ENCODE data around the gene TRAPPC12.
A peak's percentile ranks its signal among the peaks of the same experiment; 100 is the strongest.

Gene TRAPPC12

GRCh38 chr2:3457524-3458395 lies 78.3 kb downstream of the TRAPPC12 start:
- DNase-seq = no peak

- DNase-seq = no peak
Measured at GRCh38 chr2:3458396-3459184, 79.1 kb downstream of the TRAPPC12 start.

DNA sequence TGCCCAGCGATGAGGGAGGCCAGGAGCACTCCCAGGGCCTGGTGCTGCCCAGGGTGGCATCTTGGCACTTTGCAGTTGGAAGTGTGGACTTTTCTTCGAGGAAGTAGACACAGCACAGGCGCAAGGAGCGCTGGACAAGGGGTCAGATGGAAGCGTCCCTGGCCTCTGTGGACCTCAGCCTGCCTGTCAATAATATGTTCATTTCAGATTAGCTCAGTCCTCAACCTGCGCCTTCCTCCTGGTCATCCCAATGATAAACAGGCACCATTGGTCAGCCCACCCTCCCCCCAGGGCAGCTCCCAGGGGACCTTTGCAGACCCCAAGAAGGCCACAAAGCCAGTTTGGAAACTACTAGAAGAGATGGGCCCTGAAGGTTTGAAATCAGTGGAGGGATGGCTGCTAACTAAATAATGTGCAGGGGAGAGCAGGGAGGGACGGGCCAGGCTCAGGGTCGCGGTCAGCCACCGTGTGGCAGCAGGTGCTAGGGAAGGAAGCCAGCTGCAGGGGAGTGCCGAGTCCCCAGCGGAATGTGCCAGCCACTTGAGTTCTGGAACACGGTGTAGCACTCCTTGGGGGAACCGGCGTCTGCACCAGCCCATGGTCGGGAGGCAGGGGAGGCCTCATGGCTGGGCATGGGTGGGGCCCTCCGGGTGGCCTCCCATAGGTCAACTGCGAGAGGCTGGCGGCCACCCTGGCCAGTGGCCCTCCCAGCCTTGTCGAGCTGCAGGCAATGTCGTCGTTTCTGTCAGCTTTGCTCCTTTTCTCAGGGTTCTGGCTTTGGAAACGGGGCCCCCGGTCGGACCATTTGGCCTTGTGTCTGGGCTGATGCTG lies 79.9 kb downstream of the TRAPPC12 start:
- no peak for DNase-seq

DNA sequence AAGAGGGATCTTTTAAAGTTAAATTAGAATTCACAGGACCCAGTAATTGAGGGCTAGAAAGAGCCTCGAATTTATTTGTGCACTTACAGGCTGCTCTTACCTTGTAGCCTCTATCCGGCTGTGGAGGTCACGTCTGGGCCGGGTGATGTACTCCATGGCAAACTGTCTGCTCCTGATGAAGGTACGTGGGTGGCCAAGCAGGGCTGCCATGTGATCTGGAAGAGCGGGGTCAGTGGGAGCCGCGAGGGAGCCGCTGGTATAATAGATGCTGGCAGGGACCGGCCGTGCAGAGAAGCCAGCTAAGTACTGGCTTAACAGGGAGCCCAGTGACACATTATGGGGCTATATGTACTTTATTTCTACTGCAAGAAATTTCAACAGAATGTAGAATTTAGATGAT lies 80.7 kb downstream of the TRAPPC12 start:
- no peak for DNase-seq

- DNase-seq = no peak
Measured at GRCh38 chr2:3460831-3461800, 81.6 kb downstream of the TRAPPC12 start.

- peak; percentile 26 for DNase-seq
Measured at GRCh38 chr2:3461801-3462492, 82.5 kb downstream of the TRAPPC12 start.

GRCh38 chr2:3462493-3463104 lies 83.1 kb downstream of the TRAPPC12 start:
- no peak for DNase-seq

DNA sequence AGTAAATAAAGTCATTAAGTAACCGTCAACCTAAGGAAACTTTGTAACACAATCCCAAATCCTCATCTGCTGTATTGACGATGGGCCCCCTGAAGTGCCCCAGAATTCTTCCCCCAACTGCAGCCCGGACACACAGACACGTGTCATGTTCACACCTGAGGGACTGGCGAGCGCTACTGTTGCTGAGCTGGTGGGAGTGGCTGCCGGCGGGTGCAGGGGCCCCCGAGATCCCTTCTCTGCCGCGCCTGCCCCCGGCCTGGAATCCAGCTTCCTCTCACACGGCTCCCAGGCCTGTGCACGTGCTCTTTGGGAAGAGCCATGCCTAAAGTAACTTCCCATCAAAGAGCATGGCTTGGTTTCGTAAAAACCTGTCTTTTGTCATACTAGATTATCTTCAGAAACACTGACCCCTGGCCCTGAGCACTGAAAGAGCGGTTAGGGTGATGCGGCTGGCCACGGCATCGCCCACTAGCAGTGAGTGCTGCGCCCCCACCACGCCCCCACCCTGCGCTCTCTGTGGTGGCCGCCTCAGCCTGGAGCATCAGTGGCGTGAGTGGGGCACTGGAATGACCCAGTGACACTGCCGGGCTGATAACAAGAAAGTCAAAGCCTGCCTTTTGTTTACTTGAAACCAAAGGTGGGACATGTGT lies 83.8 kb downstream of the TRAPPC12 start:
- no peak for DNase-seq

DNA sequence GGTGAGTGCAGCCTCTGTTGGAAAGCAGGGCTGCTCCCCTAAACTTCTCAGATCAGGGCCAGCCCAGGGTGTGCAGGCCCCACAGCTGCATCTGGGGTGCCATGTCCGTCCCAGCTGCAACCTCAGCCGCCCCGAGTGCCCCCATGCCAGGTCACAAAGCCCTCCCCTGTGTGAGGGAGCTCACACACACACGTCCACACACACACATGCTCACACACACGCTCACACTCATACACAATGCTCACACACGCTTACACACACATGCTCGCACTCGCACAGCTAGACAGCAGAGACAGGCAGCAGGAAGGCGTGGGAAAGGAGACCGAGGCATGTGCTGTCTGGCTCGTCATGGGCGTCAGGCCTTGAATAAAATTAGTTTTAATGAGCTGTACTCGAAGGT lies 84.5 kb downstream of the TRAPPC12 start:
- DNase-seq = no peak

DNA sequence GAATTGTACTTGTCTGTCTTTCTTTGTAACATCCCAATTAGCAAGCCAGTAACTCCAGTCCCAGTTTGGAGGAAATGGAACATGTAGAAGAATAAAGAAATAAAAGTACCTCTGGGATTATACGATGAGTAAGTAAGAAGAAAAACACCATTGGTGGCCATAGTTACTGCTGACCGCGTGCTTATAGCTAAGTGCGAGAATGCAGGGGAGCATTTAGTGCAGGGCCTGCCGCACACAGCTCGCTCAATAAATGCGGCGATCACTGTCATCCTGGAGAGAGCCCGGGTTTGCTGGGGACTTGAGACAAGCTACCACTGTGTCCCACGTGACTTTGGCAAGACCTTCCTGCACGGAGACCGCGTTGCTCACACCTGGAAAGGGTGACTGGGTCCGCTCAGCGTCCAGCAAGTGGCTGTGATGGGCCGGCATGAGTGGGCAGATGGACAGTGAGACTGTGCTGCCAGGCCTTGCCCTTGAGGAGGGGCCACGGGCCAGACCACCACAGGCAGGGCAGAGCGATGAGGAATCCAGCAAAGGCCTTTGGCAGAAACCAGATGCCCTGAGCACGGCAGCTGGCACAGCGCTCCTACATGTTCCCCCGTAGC lies 85.0 kb downstream of the TRAPPC12 start:
- no peak for DNase-seq

GRCh38 chr2:3465328-3465727 lies 85.8 kb downstream of the TRAPPC12 start:
- DNase-seq = no peak

GRCh38 chr2:3465844-3466481 lies 86.5 kb downstream of the TRAPPC12 start:
- no peak for DNase-seq

DNA sequence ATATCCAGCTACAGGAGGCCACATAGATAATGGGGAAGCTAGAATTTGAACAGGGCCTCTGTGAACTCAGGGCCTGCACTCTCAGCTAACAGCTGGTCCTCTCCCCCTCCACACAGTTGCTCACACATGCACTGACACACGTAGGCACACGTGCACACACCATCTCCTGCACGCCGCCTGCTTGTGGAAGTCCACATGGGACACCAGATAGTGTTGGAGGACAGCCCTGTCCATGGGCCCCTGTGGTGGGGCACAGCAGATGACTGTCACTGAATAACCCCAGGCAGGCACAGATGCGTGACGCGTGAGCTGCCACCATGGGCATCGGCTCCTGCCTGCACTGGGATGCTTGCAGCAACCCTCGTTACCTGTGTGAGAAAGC lies 87.0 kb downstream of the TRAPPC12 start:
- no peak for DNase-seq

- DNase-seq = no peak
Measured at GRCh38 chr2:3466966-3467365, 87.5 kb downstream of the TRAPPC12 start.

DNA sequence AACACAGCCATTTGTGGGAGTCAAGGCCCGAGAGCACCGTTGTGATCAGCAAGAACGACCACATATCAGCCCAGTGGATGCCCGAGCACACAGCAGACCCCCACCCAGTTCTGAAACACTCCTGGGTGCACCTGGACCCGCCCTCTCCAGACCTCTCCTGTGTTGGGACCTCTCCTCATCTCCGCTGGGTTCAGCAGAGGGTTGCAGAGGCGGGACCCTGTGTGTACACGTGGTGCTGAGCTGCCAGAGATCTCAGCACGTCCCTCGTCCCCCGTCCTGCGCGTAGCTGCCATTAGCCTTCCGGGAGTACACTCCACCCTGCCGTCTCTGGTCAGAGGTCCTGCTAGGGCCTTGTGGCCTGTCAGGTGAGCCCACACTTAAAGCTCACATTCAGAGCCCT lies 88.2 kb downstream of the TRAPPC12 start:
- no peak for DNase-seq

DNA sequence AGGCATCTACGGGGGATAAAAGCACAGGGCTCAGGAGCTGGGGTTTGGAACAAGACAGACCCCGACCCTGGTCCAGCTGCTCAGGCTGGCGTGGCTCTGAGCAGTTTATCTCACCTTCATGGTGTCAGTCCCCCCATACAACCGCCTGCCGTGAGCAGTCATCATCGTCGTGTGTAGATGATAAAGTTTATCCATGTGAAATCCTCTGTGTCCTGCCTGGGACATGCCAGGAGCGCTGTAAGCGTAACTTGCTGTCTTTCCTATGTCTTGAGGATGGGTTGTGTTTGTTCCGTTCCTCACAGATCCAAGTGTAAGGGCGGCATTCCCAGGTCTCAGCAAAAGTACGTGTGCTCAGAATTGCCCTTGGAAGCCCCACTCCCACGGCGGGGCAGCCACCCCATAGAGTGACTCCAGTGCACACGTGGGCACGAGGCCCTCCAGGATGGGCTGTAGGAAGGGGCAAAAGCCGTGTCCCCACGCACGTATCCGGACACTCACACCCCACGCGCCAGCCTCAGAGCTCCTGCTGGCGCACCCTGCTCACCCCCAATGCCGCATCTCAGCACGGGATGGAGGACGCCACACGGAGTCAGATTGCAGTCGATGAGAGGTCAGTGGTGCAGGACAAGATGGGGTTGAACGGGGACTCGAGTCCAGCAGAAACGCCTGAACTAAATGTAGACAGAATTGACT lies 88.9 kb downstream of the TRAPPC12 start:
- no peak for DNase-seq

DNA sequence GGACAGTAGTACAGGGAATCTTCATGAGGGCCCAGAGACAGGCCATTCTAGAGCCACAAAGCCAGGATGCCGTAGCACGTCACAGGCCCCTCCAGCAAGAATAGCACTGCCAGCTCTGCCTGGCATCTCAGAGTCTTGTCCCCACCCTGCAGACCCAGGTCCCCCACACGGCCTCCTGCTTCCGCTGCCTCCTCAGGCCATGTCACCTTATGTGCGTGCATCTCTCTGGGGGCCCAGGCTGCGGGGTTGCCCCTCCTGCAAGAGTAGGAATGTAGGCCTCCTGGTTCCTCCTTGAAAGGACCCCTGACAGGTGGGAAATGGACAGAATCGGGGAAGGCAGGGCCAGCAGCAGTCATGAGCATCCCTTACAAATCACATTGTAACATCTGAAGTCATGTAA lies 90.0 kb downstream of the TRAPPC12 start:
- no peak for DNase-seq

DNA sequence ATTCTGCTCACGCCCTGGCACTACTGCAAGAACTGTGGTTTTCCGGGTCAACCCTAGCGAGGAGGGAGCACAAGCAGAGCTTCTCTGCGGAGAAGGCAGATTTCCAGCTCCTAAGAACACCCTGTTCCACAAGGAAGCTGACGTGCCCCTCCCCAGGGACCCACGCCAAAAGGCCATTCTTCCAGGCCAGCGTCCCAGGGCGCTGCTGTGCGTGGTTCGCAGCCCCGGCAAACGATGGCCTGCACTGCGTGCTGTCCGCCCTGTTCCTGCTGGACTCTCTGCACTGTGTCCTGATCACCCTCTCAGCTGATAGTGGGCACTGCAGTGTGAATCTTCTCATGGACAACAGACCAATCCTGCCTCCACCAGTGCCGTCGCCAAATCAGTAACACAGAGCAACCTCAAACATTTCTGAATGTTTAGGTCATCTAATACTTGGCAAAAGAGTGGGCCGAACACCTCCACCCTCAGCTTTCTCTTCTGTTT lies 90.7 kb downstream of the TRAPPC12 start:
- no peak for DNase-seq
